Thyroid gland (tissue), 4 donors: ENCODE data around the gene RANBP17. TPM values are rescaled to one million over a fixed set of nuclear protein-coding genes. Genes with fewer than 3 reads are reported as not detected.

Experiments used
- DNase-seq, 2 donors: peaks; one replicate each; pipeline ENCODE4 v3.0.0-alpha.2; 2019
- H3K27ac ChIP-seq, 3 donors: fragments of 200-600 bp; sonication (generic); 1 replicate in 2 of 3; 2 replicates in 1 of 3; pipeline ENCODE4 v1.5.1; 2016 to 2019; ENCODE audit warnings: mild to moderate bottlenecking in 1 of 3, moderate library complexity in 1 of 3
- H3K27me3 ChIP-seq: fragments of 200-600 bp; sonication (generic); one replicate; pipeline ENCODE4 v1.5.1; 2019
- H3K36me3 ChIP-seq, 2 donors: fragments of 200-600 bp; sonication (generic); one replicate each; pipeline ENCODE4 v1.5.1; 2016 to 2019
- H3K4me1 ChIP-seq, 2 donors: fragments of 200-600 bp; sonication (generic); one replicate each; pipeline ENCODE4 v1.5.1; 2017 to 2019
- H3K4me3 ChIP-seq, 3 donors: fragments of 200-600 bp; sonication (generic); replicated peaks in 1 of 3; 1 replicate in 2 of 3; 2 replicates in 1 of 3; pipeline ENCODE4 v1.5.1; 2016; ENCODE audit warnings: mild to moderate bottlenecking in 1 of 3
- H3K9me3 ChIP-seq: fragments of 200-600 bp; sonication (generic); one replicate; pipeline ENCODE4 v1.5.1; 2017
- CTCF ChIP-seq, 6 experiments: fragments of 200-600 bp in 3 of 6; fragments of 450-650 bp in 3 of 6; sonication (generic) in 3 of 6; IDR thresholded peaks; one replicate each; pipeline ENCODE4 v1.5.1; 2016 to 2019; ENCODE audit warnings: antibody characterized with exemption in 6 of 6, mild to moderate bottlenecking in 2 of 6, inconsistent platforms in 1 of 6, moderate library complexity in 1 of 6
- POLR2A ChIP-seq, 2 donors: fragments of 450-650 bp; IDR thresholded peaks; one replicate each; pipeline ENCODE4 v1.6.1; 2017; ENCODE audit warnings: antibody characterized with exemption in 2 of 2, mild to moderate bottlenecking in 2 of 2, moderate library complexity in 1 of 2
- WGBS, 2 donors: methylation state at CpG; one replicate each; pipeline ENCODE4 v1.1.5; 2017; 5-methylcytosine and 5-hydroxymethylcytosine counted together
- intact Hi-C: fragments of 100-400 bp; cut with DNase I; formaldehyde crosslinking; loops from one replicate; pipeline ENCODE4 v1.15.1; 2023
- total RNA-seq, 4 donors: library from RNA; depleted of rRNA; stranded (reverse); fragments of >200 nt; gene quantifications; one replicate each; pipeline ENCODE4 v1.2.3, GENCODE V29; 2016

RANBP17 gene
- total RNA-seq, 4 donors from 2014 or later: 20.2 to 35.0 (median 26.7) TPM

DNA sequence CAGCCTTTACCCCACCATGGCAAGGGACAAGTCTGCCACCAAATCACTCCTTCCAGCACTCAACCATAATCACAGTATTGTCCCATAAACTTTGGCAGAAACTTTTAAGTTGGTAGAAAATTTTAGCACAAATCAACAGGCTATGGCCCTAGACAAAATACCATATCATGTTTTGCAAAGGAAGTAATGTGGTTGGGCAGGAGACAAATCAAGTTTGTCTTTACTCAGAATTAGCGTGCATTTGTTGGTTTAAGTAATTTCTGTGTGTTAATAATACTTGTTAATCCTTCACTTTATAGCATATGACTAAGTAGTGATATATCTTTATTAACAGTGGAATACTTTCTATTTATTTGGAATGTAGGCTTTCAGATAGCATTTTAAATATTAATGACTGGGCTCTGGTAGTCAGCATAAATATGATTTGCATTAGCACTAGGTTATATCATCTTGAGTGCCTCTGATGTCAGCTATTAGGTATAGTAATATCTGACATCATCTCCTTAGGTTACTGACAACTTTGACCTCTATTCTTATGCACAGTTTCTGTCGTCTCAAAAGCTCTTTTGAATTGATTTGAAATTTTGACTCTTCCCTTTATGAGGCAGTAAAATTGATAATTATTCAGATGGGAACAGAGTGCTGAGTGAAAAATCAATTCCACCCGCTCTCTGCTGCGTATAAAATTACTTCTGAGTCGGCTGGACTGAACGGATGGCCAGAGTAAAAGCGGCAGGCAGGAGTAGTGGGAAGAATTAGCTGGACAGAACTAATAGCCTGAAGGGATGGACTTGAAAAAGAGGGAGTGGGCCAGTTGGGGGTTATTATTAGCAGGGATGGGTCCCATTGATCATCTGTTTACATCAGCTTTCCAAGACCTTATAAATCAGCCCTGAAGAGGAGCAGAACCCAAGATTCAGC is 407.1 kb downstream of the RANBP17 start:
- DNase-seq: no peak
- Histone ChIP-seq H3K9me3 (no peaks in the 10 kb centered on the region), H3K27me3 (no peaks in the 10 kb centered on the region), H3K27ac (no peak overlapping the region), H3K4me1 (no peaks in the 10 kb centered on the region), H3K4me3 (no peak overlapping the region), H3K36me3 (no peaks in the 10 kb centered on the region)
- no peak for TF ChIP-seq CTCF (IDR thresholded peaks at IDR 0.05)
- TF ChIP-seq POLR2A (IDR thresholded peaks at IDR 0.05): no peak
- 83 to 87% methylated on average over 7 of the region's 7 CpGs for WGBS, 2 donors
- intact Hi-C loops: no loop called here

DNA sequence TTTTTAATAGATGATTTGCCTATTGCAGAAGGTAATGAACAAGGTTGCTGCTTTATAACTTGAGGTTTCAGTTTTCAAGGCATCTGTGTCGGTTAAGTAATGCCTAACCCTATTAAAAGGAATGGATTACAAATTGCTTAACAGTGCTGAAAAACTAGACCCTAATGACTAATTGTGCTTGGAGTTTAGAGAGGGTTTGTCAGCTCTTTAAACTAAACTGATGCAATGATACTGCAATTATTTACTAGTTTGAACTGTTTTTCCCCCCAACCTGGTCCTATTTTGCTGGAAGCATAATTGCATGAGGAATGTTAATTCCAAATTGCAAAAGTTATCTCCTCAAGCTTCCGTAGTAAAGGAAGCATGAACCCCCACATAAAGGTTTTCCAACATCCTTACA is 407.9 kb downstream of the RANBP17 start:
- Histone ChIP-seq H3K9me3 (no peaks in the 10 kb centered on the region), H3K27ac (no peak overlapping the region), H3K4me1 (no peaks in the 10 kb centered on the region), H3K27me3 (no peaks in the 10 kb centered on the region), H3K4me3 (no peak overlapping the region), H3K36me3 (no peaks in the 10 kb centered on the region)
- DNase-seq: no peak
- intact Hi-C loops: no loop called here
- TF ChIP-seq CTCF (IDR thresholded peaks at IDR 0.05) (no peak), POLR2A (IDR thresholded peaks at IDR 0.05) (no peak)
- WGBS, 2 donors: 90% methylated on average over 2 of the region's 2 CpGs

DNA sequence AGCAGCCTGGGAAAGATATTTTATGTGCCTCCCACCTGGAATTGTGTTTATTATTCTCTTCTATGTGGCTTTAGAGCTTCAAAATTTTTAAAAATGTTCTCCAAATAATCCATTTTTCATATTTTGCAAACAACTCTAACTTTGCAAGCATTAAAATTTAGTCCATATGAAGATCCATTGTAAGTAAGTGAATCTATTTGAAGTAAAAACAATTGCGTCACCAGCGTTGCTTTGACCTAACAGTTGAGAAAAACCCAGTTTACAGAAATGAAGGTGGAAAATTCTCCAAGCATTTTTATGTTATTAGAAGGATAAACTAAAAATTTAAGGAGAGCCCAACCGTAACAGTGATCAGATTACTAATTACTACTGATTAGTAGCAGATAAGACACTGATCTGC is 408.3 kb downstream of the RANBP17 start:
- Histone ChIP-seq H3K27me3 (no peaks in the 10 kb centered on the region), H3K9me3 (no peaks in the 10 kb centered on the region), H3K4me3 (no peak overlapping the region), H3K27ac (no peak overlapping the region), H3K4me1 (no peaks in the 10 kb centered on the region), H3K36me3 (no peaks in the 10 kb centered on the region)
- 94 to 95% methylated on average over 3 of the region's 3 CpGs for WGBS, 2 donors
- no peak for DNase-seq
- intact Hi-C loops: no loop called here
- TF ChIP-seq CTCF (IDR thresholded peaks at IDR 0.05): no peak
- TF ChIP-seq POLR2A (IDR thresholded peaks at IDR 0.05): no peak

DNA sequence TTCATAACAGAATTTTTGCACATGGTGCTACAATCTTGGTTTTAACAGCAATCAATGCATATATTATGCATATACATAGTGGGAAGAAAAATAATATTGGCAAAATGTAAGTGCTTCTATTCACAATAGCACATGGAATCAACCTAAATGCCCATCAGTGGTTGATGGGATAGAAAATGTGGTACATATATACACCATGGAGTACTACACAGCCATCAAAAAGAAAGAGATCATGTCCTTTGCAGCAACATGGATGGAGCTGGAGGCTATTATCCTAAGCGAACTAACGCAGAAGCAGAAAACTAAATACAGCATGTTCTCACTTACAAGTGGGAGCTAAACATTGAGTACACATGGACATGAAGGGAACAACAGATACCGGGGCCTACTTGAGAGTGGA is 410.0 kb downstream of the RANBP17 start:
- intact Hi-C loops: no loop called here

More for the DNA sequence above, 410.0 kb downstream of the RANBP17 start:
- Histone ChIP-seq H3K4me1 (no peaks in the 10 kb centered on the region), H3K4me3 (no peak overlapping the region), H3K27ac (no peak overlapping the region), H3K36me3 (no peaks in the 10 kb centered on the region), H3K9me3 (no peaks in the 10 kb centered on the region), H3K27me3 (no peaks in the 10 kb centered on the region)
- 91 to 96% methylated on average over 3 of the region's 3 CpGs for WGBS, 2 donors
- TF ChIP-seq POLR2A (IDR thresholded peaks at IDR 0.05) (no peak), CTCF (IDR thresholded peaks at IDR 0.05) (no peak)
- no peak for DNase-seq
